Measurements from ENCODE around the gene SKIC8. TPM values are rescaled to one million over a fixed set of nuclear protein-coding genes. Genes with fewer than 3 reads are reported as not detected.
A peak's percentile ranks its signal among the peaks of the same experiment; 100 is the strongest.

Gene SKIC8
- total RNA-seq, 1 donor from 2014 or later: 62.7 TPM

GRCh38 chr15:78308422-78309032 is 9.1 kb upstream of the SKIC8 start:
- TF ChIP-seq, protein P1, sequence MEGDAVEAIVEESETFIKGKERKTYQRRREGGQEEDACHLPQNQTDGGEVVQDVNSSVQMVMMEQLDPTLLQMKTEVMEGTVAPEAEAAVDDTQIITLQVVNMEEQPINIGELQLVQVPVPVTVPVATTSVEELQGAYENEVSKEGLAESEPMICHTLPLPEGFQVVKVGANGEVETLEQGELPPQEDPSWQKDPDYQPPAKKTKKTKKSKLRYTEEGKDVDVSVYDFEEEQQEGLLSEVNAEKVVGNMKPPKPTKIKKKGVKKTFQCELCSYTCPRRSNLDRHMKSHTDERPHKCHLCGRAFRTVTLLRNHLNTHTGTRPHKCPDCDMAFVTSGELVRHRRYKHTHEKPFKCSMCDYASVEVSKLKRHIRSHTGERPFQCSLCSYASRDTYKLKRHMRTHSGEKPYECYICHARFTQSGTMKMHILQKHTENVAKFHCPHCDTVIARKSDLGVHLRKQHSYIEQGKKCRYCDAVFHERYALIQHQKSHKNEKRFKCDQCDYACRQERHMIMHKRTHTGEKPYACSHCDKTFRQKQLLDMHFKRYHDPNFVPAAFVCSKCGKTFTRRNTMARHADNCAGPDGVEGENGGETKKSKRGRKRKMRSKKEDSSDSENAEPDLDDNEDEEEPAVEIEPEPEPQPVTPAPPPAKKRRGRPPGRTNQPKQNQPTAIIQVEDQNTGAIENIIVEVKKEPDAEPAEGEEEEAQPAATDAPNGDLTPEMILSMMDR (conservative IDR thresholded peaks at IDR 0.05; ENCODE audit: low read depth, low read length): peak; percentile 98
- no peak overlapping the region for H3K4me3 ChIP-seq (ENCODE audit: low read depth, low read length)
- no peak for DNase-seq (ENCODE audit: low read depth)

GRCh38 chr15:78307976-78308375 is 8.6 kb upstream of the SKIC8 start:
- TF ChIP-seq, protein P1 (conservative IDR thresholded peaks at IDR 0.05; ENCODE audit: low read depth, low read length): no peak
- no peak overlapping the region for H3K4me3 ChIP-seq (ENCODE audit: low read depth, low read length)

GRCh38 chr15:78306176-78306774 is 6.9 kb upstream of the SKIC8 start:
- no peak overlapping the region for H3K4me3 ChIP-seq (ENCODE audit: low read depth, low read length)
- TF ChIP-seq, protein P1 (conservative IDR thresholded peaks at IDR 0.05; ENCODE audit: low read depth, low read length): no peak
- DNase-seq (ENCODE audit: low read depth): no peak

More at GRCh38 chr15:78307976-78308375, 8.6 kb upstream of the SKIC8 start:
- no peak for DNase-seq (ENCODE audit: low read depth)

GRCh38 chr15:78304216-78305066 is 5.0 kb upstream of the SKIC8 start:
- H3K4me3 ChIP-seq (ENCODE audit: low read depth, low read length): no peak overlapping the region
- TF ChIP-seq, protein P1 (conservative IDR thresholded peaks at IDR 0.05; ENCODE audit: low read depth, low read length): no peak
- DNase-seq (ENCODE audit: low read depth): no peak

DNA sequence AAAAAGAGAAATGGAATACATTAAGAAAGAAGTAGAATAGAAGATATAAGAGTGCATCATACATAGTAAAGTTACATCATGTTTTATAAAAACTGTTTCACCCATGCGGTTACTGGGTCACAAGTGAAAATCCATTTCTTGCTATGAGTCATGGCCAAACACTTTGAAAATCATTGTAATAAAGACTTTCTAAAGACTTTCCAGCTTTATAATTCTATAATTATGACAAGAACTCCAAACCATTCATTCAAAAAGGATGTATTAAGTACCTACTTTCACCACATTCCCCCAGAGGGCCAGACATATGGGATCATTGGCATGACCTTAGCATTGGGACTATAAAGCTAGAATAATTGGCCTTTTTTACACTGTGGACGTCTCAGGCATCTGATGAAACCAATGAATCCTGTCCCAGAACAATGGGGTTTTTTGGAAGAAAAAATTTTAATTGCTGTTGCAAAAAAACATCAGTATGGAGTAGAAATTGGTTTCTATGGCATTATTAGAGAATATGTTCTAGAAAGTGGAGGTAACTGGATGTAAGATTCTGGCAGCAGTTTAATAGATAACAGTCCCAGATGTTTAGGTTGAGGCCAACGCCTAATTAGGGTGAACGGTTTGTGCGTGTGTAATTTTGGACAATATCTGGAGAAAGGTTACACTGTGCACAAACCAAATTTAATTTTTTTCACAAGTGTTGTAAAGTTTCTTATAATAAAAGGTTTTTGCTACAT is 3.3 kb upstream of the SKIC8 start:
- H3K4me3 ChIP-seq (ENCODE audit: low read depth, low read length): no peak overlapping the region
- DNase-seq (ENCODE audit: low read depth): no peak
- TF ChIP-seq, protein P1 (conservative IDR thresholded peaks at IDR 0.05; ENCODE audit: low read depth, low read length): no peak

DNA sequence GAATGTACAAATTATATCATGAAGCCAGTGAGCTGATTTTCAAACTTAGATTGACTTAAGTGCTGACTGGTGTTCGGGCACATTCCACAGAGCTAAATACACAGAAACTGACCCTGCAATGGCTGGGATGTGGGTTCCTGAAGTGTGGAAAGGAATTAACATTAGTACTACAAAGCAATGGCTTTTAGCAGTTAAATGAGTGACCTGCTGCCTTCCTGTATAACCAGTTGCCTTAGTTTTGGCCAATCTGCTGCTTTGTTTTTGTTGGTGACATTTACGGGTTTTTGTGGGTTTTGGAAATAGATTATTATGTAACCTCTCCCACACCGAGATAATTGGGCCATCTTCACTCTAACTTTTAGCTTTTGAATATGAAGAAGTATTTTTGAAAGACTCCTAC is 2.4 kb upstream of the SKIC8 start:
- no peak for DNase-seq (ENCODE audit: low read depth)
- H3K4me3 ChIP-seq (ENCODE audit: low read depth, low read length): no peak overlapping the region
- TF ChIP-seq, protein P1 (conservative IDR thresholded peaks at IDR 0.05; ENCODE audit: low read depth, low read length): no peak

Data from epithelial cell of proximal tubule (primary cell).